Measurements from ENCODE around the gene HEATR5A. TPM values are rescaled to one million over a fixed set of nuclear protein-coding genes. Genes with fewer than 3 reads are reported as not detected.

Gene HEATR5A
- total RNA-seq, 1 donor from 2014 or later = 11.5 TPM

GRCh38 chr14:31391977-31392503 lies 28.3 kb downstream of the HEATR5A start:
- no peak overlapping the region for H3K4me3 ChIP-seq (ENCODE audit: low read depth, low read length)
- DNase-seq (ENCODE audit: low read depth) = no peak
- TF ChIP-seq CTCF (conservative IDR thresholded peaks at IDR 0.05; ENCODE audit: low read depth, low read length) = no peak

GRCh38 chr14:31391473-31391872 lies 28.9 kb downstream of the HEATR5A start:
- H3K4me3 ChIP-seq (ENCODE audit: low read depth, low read length) = no peak overlapping the region
- no peak for TF ChIP-seq CTCF (conservative IDR thresholded peaks at IDR 0.05; ENCODE audit: low read depth, low read length)
- DNase-seq (ENCODE audit: low read depth) = no peak

- H3K4me3 ChIP-seq (ENCODE audit: low read depth, low read length) = no peak overlapping the region
- no peak for DNase-seq (ENCODE audit: low read depth)
- TF ChIP-seq CTCF (conservative IDR thresholded peaks at IDR 0.05; ENCODE audit: low read depth, low read length) = no peak
These were observed 30.4 kb downstream of the HEATR5A start for GRCh38 chr14:31389946-31390345.

GRCh38 chr14:31388687-31389413 lies 31.5 kb downstream of the HEATR5A start:
- H3K4me3 ChIP-seq (ENCODE audit: low read depth, low read length) = no peak overlapping the region
- DNase-seq (ENCODE audit: low read depth) = no peak
- no peak for TF ChIP-seq CTCF (conservative IDR thresholded peaks at IDR 0.05; ENCODE audit: low read depth, low read length)

- TF ChIP-seq CTCF (conservative IDR thresholded peaks at IDR 0.05; ENCODE audit: low read depth, low read length) = no peak
- H3K4me3 ChIP-seq (ENCODE audit: low read depth, low read length) = no peak overlapping the region
- DNase-seq (ENCODE audit: low read depth) = no peak
These were observed 33.3 kb downstream of the HEATR5A start for GRCh38 chr14:31387091-31387490.

- no peak for DNase-seq (ENCODE audit: low read depth)
- no peak for TF ChIP-seq CTCF (conservative IDR thresholded peaks at IDR 0.05; ENCODE audit: low read depth, low read length)
- H3K4me3 ChIP-seq (ENCODE audit: low read depth, low read length) = no peak overlapping the region
These were observed 34.1 kb downstream of the HEATR5A start for GRCh38 chr14:31386271-31386670.

- TF ChIP-seq CTCF (conservative IDR thresholded peaks at IDR 0.05; ENCODE audit: low read depth, low read length) = no peak
- no peak for DNase-seq (ENCODE audit: low read depth)
- no peak overlapping the region for H3K4me3 ChIP-seq (ENCODE audit: low read depth, low read length)
These were observed 38.1 kb downstream of the HEATR5A start for GRCh38 chr14:31382221-31382620.

Data from epithelial cell of proximal tubule (primary cell).